Measurements from ENCODE around the gene SH2D3A. TPM values are rescaled to one million over a fixed set of nuclear protein-coding genes. Genes with fewer than 3 reads are reported as not detected.
"Not testable (repeated sequence)": the region's sequence is repeated elsewhere in the genome, so short reads cannot be mapped to it uniquely, and the experiment has no call there.

SH2D3A gene
- total RNA-seq, 1 donor from 2014 or later: not detected

GRCh38 chr19:6761053-6761676 lies 6.1 kb downstream of the SH2D3A start:
- no peak for DNase-seq (ENCODE audit: low read depth)

DNA sequence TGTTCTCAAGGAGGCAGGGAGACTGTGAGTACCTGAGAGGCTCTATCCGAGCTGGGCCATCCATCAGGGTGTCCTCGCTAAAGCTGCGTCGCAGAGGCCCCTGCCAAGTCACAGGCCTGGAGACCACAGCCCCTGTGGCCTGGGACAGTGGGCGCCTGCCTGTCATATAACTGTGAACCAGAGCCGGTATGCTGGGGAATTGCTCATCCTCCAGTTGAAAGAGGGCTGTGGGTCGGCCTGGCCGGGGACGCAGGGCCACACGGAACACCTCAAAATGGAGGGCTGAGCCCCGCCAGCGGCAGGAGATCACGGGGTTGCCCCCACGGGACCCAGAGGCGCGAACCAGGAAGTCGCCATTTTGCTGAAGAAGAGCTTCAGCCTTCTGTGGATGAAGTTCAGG lies 6.6 kb downstream of the SH2D3A start:
- no peak for DNase-seq (ENCODE audit: low read depth)

- DNase-seq (ENCODE audit: low read depth): no peak
Observed at GRCh38 chr19:6754653-6755463, 12.4 kb downstream of the SH2D3A start.

- DNase-seq (ENCODE audit: low read depth): no peak
Observed at GRCh38 chr19:6754136-6754535, 13.1 kb downstream of the SH2D3A start.

DNA sequence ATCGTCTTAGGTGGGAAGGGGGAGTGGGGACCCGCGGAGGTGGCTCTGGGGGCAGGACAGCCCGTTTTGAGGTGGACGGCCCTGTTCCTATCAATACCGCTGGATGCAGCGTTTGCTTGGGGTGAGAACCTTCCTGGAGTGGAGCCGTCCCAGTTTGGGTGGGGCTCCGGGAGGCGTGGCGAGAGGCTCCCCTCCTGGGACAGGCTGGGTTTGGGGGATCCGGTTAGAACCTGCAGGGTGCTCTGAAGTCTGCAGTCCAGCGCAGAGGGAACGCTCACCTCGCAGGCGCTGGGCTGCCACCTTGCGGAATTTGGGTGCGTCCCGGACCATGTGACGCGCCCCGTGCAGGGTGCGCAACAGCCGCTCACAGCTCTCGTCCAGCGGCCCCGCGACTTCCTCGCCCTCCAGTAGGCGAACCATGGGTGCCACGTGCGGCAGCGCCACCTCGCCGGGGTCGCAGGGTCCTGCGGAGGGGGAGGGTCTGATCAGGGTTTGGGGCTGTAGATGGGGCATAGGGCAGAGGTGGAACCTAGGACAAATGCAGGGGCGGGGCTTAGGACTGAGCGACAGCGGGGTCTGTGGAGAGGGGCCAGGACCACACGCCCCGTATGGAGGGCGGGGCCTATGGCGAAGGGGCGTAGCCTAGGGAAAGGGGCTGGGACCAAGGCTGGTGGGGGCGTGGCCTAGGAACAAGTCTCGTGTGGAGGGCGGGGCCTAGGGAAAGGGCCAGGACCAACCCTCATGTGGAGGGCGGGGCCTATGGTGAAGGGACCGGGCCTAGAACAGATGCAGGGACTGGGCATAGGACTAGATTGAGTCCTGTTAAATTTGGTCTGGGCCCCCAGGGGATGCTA lies 13.8 kb downstream of the SH2D3A start:
- DNase-seq (ENCODE audit: low read depth): no peak

GRCh38 chr19:6752256-6753177 lies 14.7 kb downstream of the SH2D3A start:
- no peak for DNase-seq (ENCODE audit: low read depth)

GRCh38 chr19:6751189-6751588 lies 16.0 kb downstream of the SH2D3A start:
- no peak for DNase-seq (ENCODE audit: low read depth)

DNA sequence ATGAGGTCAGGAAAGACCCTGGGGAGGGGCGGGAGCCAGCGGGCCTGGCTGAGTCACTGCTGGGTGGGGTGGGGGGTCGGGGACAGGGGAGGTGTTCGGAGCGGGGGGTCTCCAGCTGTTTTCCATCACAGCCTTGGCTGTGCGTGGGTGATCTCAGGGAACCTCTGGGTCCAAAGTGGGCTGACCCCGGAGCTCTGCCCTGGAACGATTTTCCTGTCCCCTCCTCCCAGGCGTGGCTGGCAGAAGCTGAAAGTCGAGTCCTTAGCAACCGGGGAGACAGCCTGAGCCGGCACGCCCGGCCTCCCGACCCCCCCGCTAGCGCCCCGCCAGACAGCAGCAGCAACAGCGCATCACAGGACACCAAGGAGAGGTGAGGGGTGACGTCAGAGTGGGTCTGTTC lies 17.2 kb downstream of the SH2D3A start:
- DNase-seq (ENCODE audit: low read depth): no peak

DNA sequence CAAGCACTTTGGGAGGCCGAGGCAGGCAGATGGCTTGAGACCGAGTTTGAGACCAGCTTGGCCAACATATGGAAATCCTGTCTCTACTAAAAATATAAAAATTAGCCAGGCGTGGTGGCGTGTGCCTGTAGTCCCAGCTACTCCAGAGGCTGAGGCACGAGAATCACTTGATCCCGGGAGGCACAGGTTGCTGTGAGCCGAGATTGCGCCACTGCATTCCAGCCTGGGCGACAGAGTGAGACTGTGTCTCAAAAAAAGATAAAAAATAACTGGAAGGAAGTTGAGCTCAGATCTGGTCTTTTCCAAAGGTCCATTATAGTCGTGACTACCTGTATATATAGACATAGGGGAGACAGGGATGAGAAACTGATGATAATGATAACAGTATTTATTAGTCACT lies 18.7 kb downstream of the SH2D3A start:
- not testable (repeated sequence) for DNase-seq (ENCODE audit: low read depth)

DNA sequence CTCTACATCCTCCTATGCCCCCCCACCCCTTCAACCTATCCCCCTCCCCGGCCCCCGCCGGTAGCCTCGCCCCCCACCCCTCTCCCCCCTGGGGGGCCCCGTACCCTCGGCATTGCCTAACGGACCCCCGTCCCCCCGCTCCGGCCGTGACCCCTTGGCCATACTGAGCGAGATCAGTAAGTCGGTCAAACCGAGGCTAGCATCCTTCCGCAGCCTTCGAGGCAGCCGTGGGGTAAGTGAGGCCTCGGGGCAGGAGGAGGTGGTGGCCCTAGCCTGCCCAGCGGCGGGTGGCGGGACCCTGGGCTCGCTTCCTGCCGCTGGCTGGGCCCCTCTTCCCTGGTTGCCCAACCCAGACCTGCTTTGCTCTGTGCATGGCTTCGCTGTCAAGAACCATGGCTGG lies 21.3 kb downstream of the SH2D3A start:
- DNase-seq (ENCODE audit: low read depth): no peak

DNA sequence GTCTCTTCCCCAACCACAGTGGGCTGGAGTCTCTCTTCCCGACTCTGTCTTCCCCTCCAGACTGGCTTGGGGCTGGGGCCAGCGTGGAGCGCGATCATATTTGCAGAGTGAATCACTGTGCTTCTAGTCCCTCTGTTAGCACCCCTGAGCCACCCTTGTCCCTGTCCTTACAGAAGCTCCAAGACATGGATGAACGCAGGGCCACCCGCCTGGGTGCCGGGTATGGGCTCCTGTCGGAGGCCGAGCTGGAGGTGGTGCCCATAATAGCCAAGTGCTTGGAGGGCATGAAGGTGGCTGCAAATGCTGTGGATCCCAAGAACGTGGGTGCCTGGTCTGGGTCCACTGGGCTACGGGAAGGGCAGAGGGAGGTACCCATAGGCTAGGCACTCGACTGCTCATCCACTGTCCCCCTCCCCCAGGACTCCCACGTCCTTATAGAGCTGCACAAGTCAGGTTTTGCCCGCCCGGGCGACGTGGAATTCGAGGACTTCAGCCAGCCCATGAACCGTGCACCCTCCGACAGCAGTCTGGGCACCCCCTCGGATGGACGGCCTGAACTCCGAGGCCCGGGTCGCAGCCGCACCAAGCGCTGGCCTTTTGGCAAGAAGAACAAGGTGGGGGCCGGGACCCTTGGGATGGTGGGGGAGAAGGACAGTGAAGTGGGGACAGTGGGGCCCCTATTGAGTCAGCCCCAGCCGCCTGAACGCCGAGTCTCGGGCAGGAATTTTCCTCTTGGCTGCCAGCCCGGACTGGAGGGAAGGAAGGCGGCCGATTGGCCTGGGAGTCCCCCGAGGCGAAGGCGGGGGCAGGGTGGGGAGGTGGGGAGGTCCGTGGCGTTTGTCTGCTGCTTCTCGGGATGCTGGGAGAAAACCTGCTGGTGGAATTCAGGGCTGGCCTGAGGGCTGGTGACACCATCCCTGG lies 22.6 kb downstream of the SH2D3A start:
- DNase-seq (ENCODE audit: low read depth): peak; percentile 81

- DNase-seq (ENCODE audit: low read depth): peak; percentile 24
Observed at GRCh38 chr19:6743714-6744380, 23.4 kb downstream of the SH2D3A start.

DNA sequence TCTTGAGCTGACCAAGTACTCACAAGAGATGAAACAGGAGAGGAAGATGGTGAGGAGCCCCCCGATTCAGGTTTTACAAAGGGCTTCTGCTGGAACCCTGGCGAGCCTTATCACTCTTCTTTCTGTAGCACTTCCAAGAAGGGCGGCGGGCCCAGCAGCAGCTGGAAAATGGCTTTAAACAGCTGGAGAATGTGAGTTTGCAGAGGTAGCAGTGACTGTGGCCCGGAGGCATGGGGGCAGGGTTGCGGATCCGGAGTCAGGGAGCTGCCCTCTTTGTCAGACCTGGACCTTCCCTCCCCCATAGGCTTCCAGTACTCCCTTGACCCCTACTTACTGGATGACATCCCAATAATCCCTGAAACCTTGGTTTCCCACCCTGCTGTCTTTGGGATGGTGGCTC lies 24.2 kb downstream of the SH2D3A start:
- no peak for DNase-seq (ENCODE audit: low read depth)

DNA sequence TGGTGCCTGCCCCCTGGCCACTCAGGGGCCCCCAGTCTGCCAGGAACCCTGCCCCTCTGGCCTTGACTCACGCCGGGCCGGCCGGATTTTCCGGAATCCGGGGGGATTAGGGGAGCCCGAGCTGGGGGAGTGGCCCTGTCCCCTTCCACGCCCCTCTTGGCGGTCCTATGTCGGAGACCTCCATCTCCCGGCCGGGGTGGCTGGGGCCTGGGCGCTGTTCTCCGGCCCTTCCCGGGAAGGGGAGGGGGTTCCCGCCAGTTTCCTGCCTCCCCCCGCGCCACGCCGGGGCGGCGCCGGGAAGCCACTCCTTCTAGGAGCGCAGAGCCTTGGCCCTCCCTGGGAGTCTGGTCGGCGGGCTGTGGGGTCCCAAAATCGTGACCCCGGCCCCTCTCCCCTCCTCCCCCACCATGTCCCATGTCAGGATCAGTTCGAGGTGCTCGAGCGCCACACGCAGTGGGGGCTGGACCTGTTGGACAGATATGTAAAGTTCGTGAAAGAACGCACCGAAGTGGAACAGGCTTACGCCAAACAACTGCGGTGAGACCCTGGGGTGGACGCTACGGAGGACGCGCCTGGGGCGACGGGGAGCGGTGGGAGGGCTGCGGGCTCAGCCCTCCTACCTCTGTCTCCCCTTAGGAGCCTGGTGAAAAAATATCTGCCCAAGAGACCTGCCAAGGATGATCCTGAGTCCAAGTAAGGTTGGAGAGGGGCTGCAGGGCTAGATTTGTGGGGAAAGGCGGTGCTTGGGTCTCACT lies 26.5 kb downstream of the SH2D3A start:
- peak; percentile 45 for DNase-seq (ENCODE audit: low read depth)

DNA sequence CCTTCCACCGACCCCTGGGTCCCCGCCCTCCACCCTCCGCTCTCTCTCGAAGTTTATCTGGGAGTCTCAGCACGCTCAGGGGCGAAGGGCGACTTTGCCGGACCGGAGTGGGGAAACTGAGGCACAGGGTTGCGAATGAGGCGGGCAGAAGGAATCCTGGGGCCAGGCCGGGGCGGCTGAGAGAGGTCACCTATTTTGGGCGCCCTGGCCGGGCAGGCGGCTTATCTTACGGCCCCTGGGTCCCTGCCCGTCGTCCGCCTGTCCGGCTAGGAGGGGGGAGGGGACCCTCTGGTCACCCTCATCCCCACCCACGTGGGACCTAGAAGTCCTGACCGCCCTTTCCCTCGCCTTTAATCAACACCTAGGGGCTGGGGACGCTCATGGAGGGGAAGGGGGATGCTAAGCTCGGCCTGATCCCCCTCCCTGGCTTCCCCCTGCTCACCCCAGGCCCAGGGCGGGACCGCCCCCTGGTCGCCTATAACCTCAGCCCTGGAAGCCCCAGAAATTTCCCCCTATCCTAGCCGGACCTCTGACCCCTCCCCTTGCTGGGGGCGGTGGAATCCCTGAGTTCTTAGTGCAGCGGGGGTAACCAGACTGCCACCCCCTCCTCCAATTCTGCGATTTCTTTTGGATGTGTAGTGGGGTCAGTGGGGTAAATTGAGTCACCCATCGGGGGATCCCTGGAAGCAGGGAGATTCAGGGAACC lies 27.2 kb downstream of the SH2D3A start:
- DNase-seq (ENCODE audit: low read depth): peak; percentile 63

DNA sequence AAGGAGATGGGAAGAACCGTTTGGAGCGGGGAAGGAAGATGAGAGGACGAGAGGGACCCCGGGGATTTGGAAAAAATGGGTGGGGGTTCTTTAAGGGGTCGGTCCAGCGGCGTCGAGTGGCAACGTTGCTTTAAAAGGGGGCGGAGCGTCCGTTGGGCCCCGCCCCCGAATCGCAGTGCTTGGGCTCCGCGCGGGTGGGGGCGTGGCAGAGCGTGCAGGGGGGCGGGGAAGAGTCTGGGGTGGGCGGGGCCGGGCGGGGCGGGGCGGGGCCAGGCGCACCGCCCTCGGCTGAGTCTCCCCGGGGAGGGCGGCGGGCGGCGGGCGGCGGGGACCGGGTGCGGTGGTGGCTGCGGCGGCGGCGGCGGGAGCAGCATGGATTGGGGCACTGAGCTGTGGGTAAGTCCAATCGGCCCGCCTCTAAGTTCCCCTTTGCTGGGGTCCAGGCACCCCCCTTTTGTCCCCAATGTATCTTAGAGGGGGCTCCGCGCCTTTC lies 27.8 kb downstream of the SH2D3A start, which contains the start of gene TRIP10:
TRIP10 (plus strand) TSS at position 291 of the 493 bp plus-strand sequence; CDS start at position 373, 82 bp downstream.
- DNase-seq (ENCODE audit: low read depth): peak; percentile 88

GRCh38 chr19:6738787-6739389 lies 28.3 kb downstream of the SH2D3A start:
- no peak for DNase-seq (ENCODE audit: low read depth)

Measured in myocyte (in vitro differentiated cells).